Measurements from ENCODE around the gene CATSPER1. TPM values are rescaled to one million over a fixed set of nuclear protein-coding genes. Genes with fewer than 3 reads are reported as not detected.

CATSPER1 gene
- total and polyA plus RNA-seq, 2 experiments from 2014 or later: not detected

GRCh38 chr11:66070604-66071380, 44.5 kb upstream of the CATSPER1 start:
- peak overlapping the region; percentile 90 for H3K4me3 ChIP-seq
- peak overlapping the region; percentile 86 for H2AFZ ChIP-seq
- Mint-ChIP-seq H3K4me3 (peak overlapping the region; percentile 85), H3K9me3 (no peaks in the 10 kb centered on the region; the same call in 2 of the 3 replicates), H3K36me3 (ENCODE audit: low read depth) (peaks cover 41% of the 10 kb centered on the region), H3K4me1 (peaks cover 27% of the 10 kb centered on the region), H3K27me3 (ENCODE audit: insufficient read depth, low read depth, poor library complexity) (peaks cover 14% of the 10 kb centered on the region), H3K27ac (no peak overlapping the region; the same call in 1 of the 2 replicates)
- peaks cover 28% of the 10 kb centered on the region for H3F3A ChIP-seq (replicated peaks; ENCODE audit: low read depth)
- peak; percentile 56 for DNase-seq (ENCODE audit: low spot score)
- no peaks in the 10 kb centered on the region for H3K27me3 ChIP-seq (ENCODE audit: insufficient read depth)
- H3K79me2 ChIP-seq (replicated peaks; ENCODE audit: insufficient read depth): peaks cover 25% of the 10 kb centered on the region
- peak; percentile 27 for ATAC-seq
- peaks cover 7% of the 10 kb centered on the region; the same call in 1 of the 2 replicates for H4K20me1 ChIP-seq (replicated peaks; ENCODE audit: insufficient read depth)
- H3K27ac ChIP-seq (ENCODE audit: low read depth): no peak overlapping the region
- H3K4me2 ChIP-seq: peak overlapping the region; percentile 98
- H3K36me3 ChIP-seq (ENCODE audit: insufficient read depth): peaks cover 17% of the 10 kb centered on the region
- H3K4me1 ChIP-seq (ENCODE audit: insufficient read depth): peaks cover 25% of the 10 kb centered on the region
- H3K9me2 ChIP-seq (ENCODE audit: insufficient read depth): no peaks in the 10 kb centered on the region
- TF ChIP-seq ZNF331 (CRISPR knock-in tag; IDR thresholded peaks at IDR 0.05; ENCODE audit: low read depth) (no peak), CTCF (conservative IDR thresholded peaks at IDR 0.05; ENCODE audit: low read depth in 2 of 2) (no peak)

GRCh38 chr11:66069715-66070603, 43.7 kb upstream of the CATSPER1 start, which contains the start of gene PACS1:
TSS of gene PACS1 (plus strand) at chr11:66070272. CDS start at chr11:66070487, 215 bp downstream.
- TF ChIP-seq REST (IDR thresholded peaks at IDR 0.05; ENCODE audit: unreplicated experiment): no peak
- TF ChIP-seq POLR2AphosphoS5 (IDR thresholded peaks at IDR 0.05; ENCODE audit: low read depth): peak; percentile 37; the same call in 1 of the 2 replicates
- ATAC-seq (peak; percentile 62), DNase-seq (ENCODE audit: low spot score) (peak; percentile 54)
- Histone ChIP-seq H3K36me3 (ENCODE audit: insufficient read depth) (peaks cover 22% of the 10 kb centered on the region), H3K4me3 (peak within 1 kb of the TSS; percentile 90), H3F3A (replicated peaks; ENCODE audit: low read depth) (peaks cover 33% of the 10 kb centered on the region), H4K20me1 (replicated peaks; ENCODE audit: insufficient read depth) (peaks cover 11% of the 10 kb centered on the region; the same call in 1 of the 2 replicates), H3K27me3 (ENCODE audit: insufficient read depth) (no peaks in the 10 kb centered on the region), H2AFZ (peak within 1 kb of the TSS; percentile 86), H3K4me1 (ENCODE audit: insufficient read depth) (peaks cover 25% of the 10 kb centered on the region), H3K4me2 (peak within 1 kb of the TSS; percentile 98), H3K9me2 (ENCODE audit: insufficient read depth) (no peaks in the 10 kb centered on the region), H3K27ac (ENCODE audit: low read depth) (peak within 1 kb of the TSS; percentile 97), H3K79me2 (replicated peaks; ENCODE audit: insufficient read depth) (peaks cover 29% of the 10 kb centered on the region)
- Mint-ChIP-seq H3K4me3 (peak within 1 kb of the TSS; percentile 85), H3K4me1 (peaks cover 27% of the 10 kb centered on the region), H3K36me3 (ENCODE audit: low read depth) (peaks cover 48% of the 10 kb centered on the region), H3K27me3 (ENCODE audit: insufficient read depth, low read depth, poor library complexity) (peaks cover 14% of the 10 kb centered on the region), H3K9me3 (no peaks in the 10 kb centered on the region; the same call in 2 of the 3 replicates), H3K27ac (peak within 1 kb of the TSS; percentile 84)
